Lower lobe of right lung (tissue), 2 donors: ENCODE results near the gene TEKT5. TPM values are rescaled to one million over a fixed set of nuclear protein-coding genes. Genes with fewer than 3 reads are reported as not detected.

Experiments
- ATAC-seq, 2 donors: fragments of 200-7000 bp; cut with Tn5 transposase; one replicate each; pipeline ENCODE4 v1.9.1; 2020 to 2022; ENCODE audit warnings: mild to moderate bottlenecking in 2 of 2, moderate library complexity in 2 of 2
- DNase-seq: peaks from one replicate; pipeline ENCODE4 v3.0.0-alpha.2; 2020
- H3K27ac ChIP-seq: fragments of 200-600 bp; one replicate; pipeline ENCODE4 v1.8.0; 2022
- H3K27me3 ChIP-seq: fragments of 200-600 bp; one replicate; pipeline ENCODE4 v1.8.0; 2022; ENCODE audit warnings: low read depth
- H3K36me3 ChIP-seq: fragments of 200-600 bp; one replicate; pipeline ENCODE4 v1.8.0; 2022; ENCODE audit warnings: mild to moderate bottlenecking
- H3K4me1 ChIP-seq: fragments of 200-600 bp; one replicate; pipeline ENCODE4 v1.8.0; 2022
- H3K4me3 ChIP-seq: fragments of 200-600 bp; one replicate; pipeline ENCODE4 v1.8.0; 2022; ENCODE audit warnings: mild to moderate bottlenecking
- H3K9me3 ChIP-seq: fragments of 200-600 bp; one replicate; pipeline ENCODE4 v1.8.0; 2022
- intact Hi-C: fragments of 100-400 bp; cut with DNase I; formaldehyde crosslinking; loops from one replicate; pipeline ENCODE4 v1.11.0; 2022
- total RNA-seq: library from RNA; stranded (reverse); fragmentation: NEBNext Ultra II Directional; extraction: Animal tissue kit (Norgen Biotek cat#: 25700); gene quantifications from one replicate; pipeline ENCODE4 v1.2.1, GENCODE V29; 2021
- TF ChIP-seq, protein P1 (sequence below): fragments of 200-600 bp; IDR thresholded peaks from one replicate; pipeline ENCODE4 v1.8.0; 2022; ENCODE audit warnings: antibody characterized with exemption, mild to moderate bottlenecking
- donor health status: DM: no; HTN: yes; CAD: no; lungs with severe emphysema.

The TEKT5 gene
- total RNA-seq, 1 donor from 2014 or later, result not detected

DNA sequence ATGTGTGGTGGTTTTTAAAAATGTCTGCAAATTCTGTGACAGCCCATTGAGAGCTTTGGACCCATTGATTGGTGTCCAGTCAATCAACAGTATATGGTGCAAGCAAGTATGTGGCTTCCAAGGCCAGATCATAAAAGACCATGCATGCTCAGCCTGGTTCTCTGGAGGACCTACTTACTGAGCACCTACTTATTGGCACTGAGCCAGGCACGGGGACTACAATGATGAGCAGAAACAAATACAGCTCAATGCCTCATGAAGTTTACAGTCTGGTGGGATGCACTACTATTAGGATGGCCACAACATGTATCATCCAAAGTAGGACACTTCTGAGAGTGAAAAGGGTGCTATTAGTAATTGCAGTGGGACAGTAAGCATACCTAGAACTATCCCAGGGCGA is 107.1 kb downstream of the TEKT5 start:
- intact Hi-C loops, result no loop called here
- ATAC-seq, result no peak
- Histone ChIP-seq H3K4me3 (no peak overlapping the region), H3K36me3 (no peaks in the 10 kb centered on the region), H3K27ac (no peak overlapping the region), H3K9me3 (no peaks in the 10 kb centered on the region), H3K4me1 (no peaks in the 10 kb centered on the region), H3K27me3 (no peaks in the 10 kb centered on the region)
- no peak for DNase-seq
- TF ChIP-seq, protein P1, sequence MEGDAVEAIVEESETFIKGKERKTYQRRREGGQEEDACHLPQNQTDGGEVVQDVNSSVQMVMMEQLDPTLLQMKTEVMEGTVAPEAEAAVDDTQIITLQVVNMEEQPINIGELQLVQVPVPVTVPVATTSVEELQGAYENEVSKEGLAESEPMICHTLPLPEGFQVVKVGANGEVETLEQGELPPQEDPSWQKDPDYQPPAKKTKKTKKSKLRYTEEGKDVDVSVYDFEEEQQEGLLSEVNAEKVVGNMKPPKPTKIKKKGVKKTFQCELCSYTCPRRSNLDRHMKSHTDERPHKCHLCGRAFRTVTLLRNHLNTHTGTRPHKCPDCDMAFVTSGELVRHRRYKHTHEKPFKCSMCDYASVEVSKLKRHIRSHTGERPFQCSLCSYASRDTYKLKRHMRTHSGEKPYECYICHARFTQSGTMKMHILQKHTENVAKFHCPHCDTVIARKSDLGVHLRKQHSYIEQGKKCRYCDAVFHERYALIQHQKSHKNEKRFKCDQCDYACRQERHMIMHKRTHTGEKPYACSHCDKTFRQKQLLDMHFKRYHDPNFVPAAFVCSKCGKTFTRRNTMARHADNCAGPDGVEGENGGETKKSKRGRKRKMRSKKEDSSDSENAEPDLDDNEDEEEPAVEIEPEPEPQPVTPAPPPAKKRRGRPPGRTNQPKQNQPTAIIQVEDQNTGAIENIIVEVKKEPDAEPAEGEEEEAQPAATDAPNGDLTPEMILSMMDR, result no peak

DNA sequence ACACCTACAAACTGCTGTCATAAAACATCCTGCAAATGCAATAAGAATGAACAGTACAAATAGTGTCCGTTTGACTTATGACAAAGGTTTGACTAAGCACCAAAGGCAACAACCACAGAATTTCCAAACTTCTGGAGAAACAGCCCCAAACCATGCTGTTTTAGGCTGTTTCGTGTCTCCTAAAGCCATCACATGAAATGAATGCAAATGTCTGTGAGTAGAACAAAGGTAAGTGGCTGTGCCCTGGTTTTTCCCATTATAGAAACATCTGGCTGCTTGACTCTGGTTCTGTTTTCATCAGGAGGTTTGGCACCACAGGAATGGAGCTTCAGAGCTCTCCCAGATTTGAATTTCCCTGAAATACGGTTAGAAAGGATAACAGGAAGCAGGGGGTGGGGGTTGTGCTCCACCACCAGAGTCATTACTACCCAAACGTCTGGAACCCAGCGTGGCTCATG is 109.7 kb downstream of the TEKT5 start:
- intact Hi-C loops, result no loop called here
- TF ChIP-seq, protein P1, result no peak

DNA sequence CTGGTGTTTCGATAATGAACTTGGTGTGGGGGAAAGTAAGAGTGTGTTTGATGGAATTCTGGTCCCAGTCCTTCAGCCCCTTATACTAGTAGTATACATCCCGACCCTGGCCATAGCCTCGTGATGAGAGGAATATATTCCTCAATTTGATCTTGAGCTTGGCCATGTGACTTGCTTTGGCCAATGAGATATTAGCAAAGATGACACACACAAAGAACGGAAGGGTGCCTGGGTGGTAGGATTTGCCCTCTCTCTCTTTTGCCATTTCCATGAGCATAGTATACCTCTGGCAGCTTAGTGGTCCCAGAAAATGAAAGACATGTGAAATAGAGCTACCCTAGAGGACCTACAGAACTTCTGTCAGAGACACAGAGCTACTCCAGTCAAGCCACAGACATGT is 111.5 kb downstream of the TEKT5 start:
- Histone ChIP-seq H3K36me3 (peaks cover 4% of the 10 kb centered on the region), H3K9me3 (no peaks in the 10 kb centered on the region), H3K27ac (no peak overlapping the region), H3K27me3 (peaks cover 6% of the 10 kb centered on the region), H3K4me3 (no peak overlapping the region), H3K4me1 (peaks cover 22% of the 10 kb centered on the region)
- intact Hi-C loops, result no loop called here
- DNase-seq (no peak), ATAC-seq (no peak)
- TF ChIP-seq, protein P1, result no peak

More for the DNA sequence above, 109.7 kb downstream of the TEKT5 start:
- Histone ChIP-seq H3K27me3 (peaks cover 5% of the 10 kb centered on the region), H3K27ac (no peak overlapping the region), H3K4me1 (peaks cover 11% of the 10 kb centered on the region), H3K9me3 (no peaks in the 10 kb centered on the region), H3K36me3 (no peaks in the 10 kb centered on the region), H3K4me3 (no peak overlapping the region)
- ATAC-seq, result no peak
- DNase-seq, result no peak

DNA sequence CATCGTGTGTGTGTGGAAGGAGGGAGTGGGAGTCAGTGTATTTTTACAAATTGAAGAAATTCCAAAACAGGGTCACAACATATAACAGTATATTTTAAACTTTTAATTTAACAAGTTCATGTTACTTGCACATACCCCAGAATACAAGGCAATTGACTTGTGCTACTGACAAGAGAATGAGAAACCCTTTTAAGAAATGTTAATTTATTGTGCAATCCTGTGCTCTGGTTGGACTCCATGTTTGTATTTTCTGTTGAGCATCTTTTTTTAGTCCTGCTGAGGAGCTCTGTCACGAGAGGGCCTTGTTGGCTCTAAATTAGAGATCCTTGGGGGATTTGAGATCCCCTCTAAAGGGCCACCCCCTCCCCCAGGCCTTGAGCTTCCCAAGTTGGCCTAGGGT is 113.2 kb downstream of the TEKT5 start:
- peaks cover 40% of the 10 kb centered on the region for H3K4me1 ChIP-seq
- H3K4me3 ChIP-seq, result no peak overlapping the region
- peak overlapping the region; percentile 99 for H3K27ac ChIP-seq
- ATAC-seq (no peak), DNase-seq (no peak)
- no peaks in the 10 kb centered on the region for H3K9me3 ChIP-seq
- H3K27me3 ChIP-seq, result peaks cover 6% of the 10 kb centered on the region
- intact Hi-C loops, result no loop called here
- TF ChIP-seq, protein P1, result no peak
- peaks cover 4% of the 10 kb centered on the region for H3K36me3 ChIP-seq

DNA sequence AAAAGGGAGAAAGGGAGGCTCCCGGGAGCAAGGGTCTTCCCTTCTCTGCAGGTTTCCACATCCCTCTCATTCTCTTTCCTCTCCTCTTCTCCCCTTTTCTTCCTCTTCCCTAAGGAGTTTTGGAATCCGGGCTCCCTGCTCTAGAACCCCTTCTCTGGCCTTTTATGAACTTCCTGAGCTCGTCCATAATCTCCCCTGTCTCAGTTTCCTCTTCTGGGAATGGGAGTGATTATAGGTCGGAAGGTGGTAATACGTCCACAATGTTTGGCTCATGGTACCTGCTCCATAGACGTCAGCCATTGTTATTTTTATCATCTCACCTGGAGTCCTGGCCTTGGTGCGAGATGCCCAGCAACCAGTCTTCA is 113.9 kb downstream of the TEKT5 start:
- intact Hi-C loops, result no loop called here
- TF ChIP-seq, protein P1, result no peak
- Histone ChIP-seq H3K9me3 (no peaks in the 10 kb centered on the region), H3K4me1 (peaks cover 46% of the 10 kb centered on the region), H3K4me3 (peak overlapping the region; percentile 89), H3K36me3 (peaks cover 4% of the 10 kb centered on the region), H3K27me3 (peaks cover 6% of the 10 kb centered on the region), H3K27ac (peak overlapping the region; percentile 99)
- no peak for ATAC-seq
- DNase-seq, result no peak
